HepG2 (cell line): ENCODE results near the gene THSD4. TPM values are rescaled to one million over a fixed set of nuclear protein-coding genes. Genes with fewer than 3 reads are reported as not detected.

ENCODE experiments used
- ATAC-seq: fragments of 200-7000 bp; cut with Tn5 transposase; 3 replicates; pipeline ENCODE4 v1.9.1; 2020; ENCODE audit warnings: mild to moderate bottlenecking, moderate library complexity
- BruUV-seq: library from RNA; stranded (reverse); fragments of 400-500 nt; replicated peaks from 2 replicates; lab custom pipeline; 2021; lab: Mats Ljungman, UMichigan
- CTCF ChIA-PET: fragments of 300-600 bp; formaldehyde crosslinking; extraction: SDS; loops from one replicate; lab custom pipeline; 2021; ENCODE audit warnings: low total read pairs, inconsistent platforms, low intra/inter-chr PET ratio; lab: Yijun Ruan, JAX
- POLR2A ChIA-PET: fragments of 350-600 bp; sonication (Branson Sonifier 250); formaldehyde crosslinking; loops from one replicate; lab custom pipeline; 2020; ENCODE audit warnings: antibody characterized with exemption, inconsistent platforms; lab: Yijun Ruan, JAX
- DNase-seq: peaks from one replicate; pipeline ENCODE4 v3.0.0-alpha.2; 2015; ENCODE audit warnings: low spot score
- FAIRE-seq: peaks from 3 replicates; lab custom pipeline; 2011; peaks lifted over from hg19 to GRCh38; lab: Jason Lieb, UNC
- H2AFZ ChIP-seq: one replicate; pipeline ENCODE4 v1.6.1; 2011; ENCODE audit warnings: low read length, inconsistent platforms
- H3K27ac ChIP-seq: fragments of 300-600 bp; 3 replicates; pipeline ENCODE4 v1.8.0; 2011; ENCODE audit warnings: mixed run types, mild to moderate bottlenecking, mixed read lengths, low read length, inconsistent platforms; ENCODE audit not compliant: insufficient read depth; ENCODE audit errors: extremely low read length
- H3K27me3 ChIP-seq, 2 experiments: fragments of 200-600 bp in 1 of 2; 2 replicates in 1 of 2; 3 replicates in 1 of 2; pipeline versions ENCODE4 v1.6.0 to v1.8.0; 2011; ENCODE audit warnings: low read length in 2 of 2, mild to moderate bottlenecking in 2 of 2, moderate library complexity in 2 of 2, inconsistent platforms in 1 of 2; ENCODE audit not compliant: insufficient read depth in 2 of 2, control insufficient read depth in 1 of 2
- H3K36me3 ChIP-seq, 2 experiments: fragments of 200-600 bp in 1 of 2; replicated peaks in 1 of 2; 2 replicates in 1 of 2; 3 replicates in 1 of 2; pipeline versions ENCODE4 v1.5.1 to v1.8.0; 2011; ENCODE audit warnings: low read length in 2 of 2, inconsistent platforms in 1 of 2; ENCODE audit not compliant: insufficient read depth in 2 of 2, control insufficient read depth in 1 of 2
- H3K4me1 ChIP-seq: 2 replicates; pipeline ENCODE4 v1.5.1; 2012; ENCODE audit warnings: low read length, inconsistent platforms; ENCODE audit not compliant: insufficient read depth
- H3K4me2 ChIP-seq: 2 replicates; pipeline ENCODE4 v1.6.0; 2011; ENCODE audit warnings: low read depth, low read length, inconsistent platforms
- H3K4me3 ChIP-seq, 3 experiments: fragments of 200-600 bp in 1 of 3; sonication (generic), shearing (Covaris generic) in 1 of 3; replicated peaks in 1 of 3; 2 replicates each; pipeline ENCODE4 v1.5.1; 2011 to 2016; ENCODE audit warnings: low read length in 3 of 3, inconsistent platforms in 2 of 3, low read depth in 2 of 3, mild to moderate bottlenecking in 2 of 3, control low read depth in 1 of 3, mixed read lengths in 1 of 3; ENCODE audit not compliant: insufficient read depth in 1 of 3
- H3K79me2 ChIP-seq: one replicate; pipeline ENCODE4 v1.6.1; 2011; ENCODE audit warnings: low read length, inconsistent platforms; ENCODE audit not compliant: insufficient read depth
- H3K9ac ChIP-seq: 2 replicates; pipeline ENCODE4 v1.6.0; 2011; ENCODE audit warnings: mild to moderate bottlenecking, low read depth, low read length, inconsistent platforms; ENCODE audit not compliant: insufficient read depth
- H3K9me3 ChIP-seq: 2 replicates; pipeline ENCODE4 v1.5.1; 2012; ENCODE audit warnings: mild to moderate bottlenecking, low read length
- H4K20me1 ChIP-seq: 2 replicates; pipeline ENCODE4 v1.6.0; 2011; ENCODE audit warnings: inconsistent platforms, mild to moderate bottlenecking, low read length, moderate library complexity; ENCODE audit not compliant: insufficient read depth
- AGO1 ChIP-seq: fragments of 200-400 bp; formaldehyde crosslinking; IDR thresholded peaks from 2 replicates; pipeline ENCODE4 v1.6.1; 2017; ENCODE audit warnings: mild to moderate bottlenecking, low read depth, low read length, moderate library complexity; ENCODE audit not compliant: poor library complexity, severe bottlenecking
- CAMTA2 ChIP-seq: sonication (generic); formaldehyde crosslinking; IDR thresholded peaks from 2 replicates; pipeline ENCODE4 v1.4.0; 2020; ENCODE audit warnings: mild to moderate bottlenecking, missing genetic modification reagents, borderline replicate concordance
- GABPA ChIP-seq, 2 experiments: IDR thresholded peaks; 2 replicates each; pipeline ENCODE4 v1.6.1; 2011 to 2016; ENCODE audit warnings: low read depth in 2 of 2, low read length in 1 of 2, missing biosample characterization in 1 of 2, missing genetic modification characterization in 1 of 2
- KDM1A ChIP-seq: IDR thresholded peaks from 2 replicates; pipeline ENCODE4 v1.6.1; 2016; ENCODE audit warnings: missing compliant biosample characterization
- KMT2A ChIP-seq: sonication (generic); formaldehyde crosslinking; IDR thresholded peaks from 2 replicates; pipeline ENCODE4 v1.4.0; 2020; ENCODE audit warnings: missing genetic modification reagents
- MLLT10 ChIP-seq: sonication (generic); formaldehyde crosslinking; IDR thresholded peaks from 2 replicates; pipeline ENCODE4 v1.4.0; 2020; ENCODE audit warnings: missing genetic modification reagents
- PHF8 ChIP-seq: sonication (generic); formaldehyde crosslinking; IDR thresholded peaks from 2 replicates; pipeline ENCODE4 v1.5.0; 2020; ENCODE audit warnings: missing genetic modification reagents
- RARG ChIP-seq: sonication (generic); formaldehyde crosslinking; IDR thresholded peaks from 2 replicates; pipeline ENCODE4 v1.4.0; 2020; ENCODE audit warnings: low read depth, mild to moderate bottlenecking, missing genetic modification reagents
- ZFP1 ChIP-seq: IDR thresholded peaks from 2 replicates; pipeline ENCODE4 v1.6.1; 2016
- ZNF121 ChIP-seq: sonication (generic); formaldehyde crosslinking; IDR thresholded peaks from 2 replicates; pipeline ENCODE4 v1.5.0; 2020; ENCODE audit warnings: mild to moderate bottlenecking, missing genetic modification reagents
- ZNF331 ChIP-seq: sonication (generic); formaldehyde crosslinking; IDR thresholded peaks from 2 replicates; pipeline ENCODE4 v1.4.0; 2020; ENCODE audit warnings: missing genetic modification reagents
- ZNF570 ChIP-seq: sonication (generic); formaldehyde crosslinking; IDR thresholded peaks from 2 replicates; pipeline ENCODE4 v1.4.0; 2020; ENCODE audit warnings: mild to moderate bottlenecking, missing genetic modification reagents, borderline replicate concordance
- ZNF572 ChIP-seq: sonication (generic); formaldehyde crosslinking; IDR thresholded peaks from 2 replicates; pipeline ENCODE4 v1.5.1; 2020; ENCODE audit warnings: mild to moderate bottlenecking, missing genetic modification reagents
- ZNF713 ChIP-seq: sonication (generic); formaldehyde crosslinking; IDR thresholded peaks from 2 replicates; pipeline ENCODE4 v1.4.0; 2020; ENCODE audit warnings: mild to moderate bottlenecking, missing genetic modification reagents
- ZNF792 ChIP-seq: IDR thresholded peaks from 2 replicates; pipeline ENCODE4 v1.6.1; 2016
- ZNF879 ChIP-seq: sonication (generic); formaldehyde crosslinking; IDR thresholded peaks from 2 replicates; pipeline ENCODE4 v1.8.1; 2023; ENCODE audit warnings: missing genetic modification reagents
- WGBS: methylation state at CpG from one replicate; pipeline ENCODE4 v1.1.6; 2017; ENCODE audit warnings: low lambda C conversion rate; 5-methylcytosine and 5-hydroxymethylcytosine counted together
- in situ Hi-C: cut with HindIII; loops from 2 replicates; pipeline ENCODE4 v1.10.0; 2017; ENCODE audit warnings: low pct_unique_long_range_greater_than_20kb; ENCODE audit not compliant: extremely low pct_ligation_motif_present
- intact Hi-C: fragments of 100-400 bp; cut with micrococcal nuclease; formaldehyde crosslinking; loops from one replicate; pipeline ENCODE4 v1.10.0; 2022; ENCODE audit not compliant: unreplicated experiment
- polyA plus RNA-seq, 8 experiments: library from polyadenylated mRNA; depleted of rRNA in 3 of 8; stranded (reverse) in 7 of 8; unstranded in 1 of 8; fragments of >200 nt; fragmentation: Illumina TruSeq in 4 of 8; extraction: Trizol in 4 of 8; gene quantifications; 2 replicates each; pipeline versions ENCODE4 v1.2.1 to v1.2.3, GENCODE V29; 2011 to 2016; ENCODE audit warnings: low read depth in 4 of 8, missing spikeins in 1 of 8, mixed read lengths in 1 of 8; ENCODE audit not compliant: insufficient read depth in 1 of 8
- total RNA-seq, 5 experiments: library from RNA; depleted of rRNA; stranded (reverse); fragments of >200 nt; fragmentation: Illumina TruSeq; extraction: Trizol; gene quantifications; 2 replicates each; pipeline ENCODE4 v1.2.3, GENCODE V29; 2016; ENCODE audit warnings: low read depth in 1 of 5
- TF ChIP-seq, protein P1 (sequence below): fragments of 450-650 bp; IDR thresholded peaks from 2 replicates; pipeline ENCODE4 v1.6.1; 2016
- TF ChIP-seq, protein P2 (sequence below): fragments of 450-650 bp; IDR thresholded peaks from 2 replicates; pipeline ENCODE4 v1.6.1; 2017

Gene THSD4
- total and polyA plus RNA-seq, 2 of the 13 experiments (the other 11 are each of a cell fraction or from before 2014, with no cell fraction given), result 0.07 to 0.21 TPM

DNA sequence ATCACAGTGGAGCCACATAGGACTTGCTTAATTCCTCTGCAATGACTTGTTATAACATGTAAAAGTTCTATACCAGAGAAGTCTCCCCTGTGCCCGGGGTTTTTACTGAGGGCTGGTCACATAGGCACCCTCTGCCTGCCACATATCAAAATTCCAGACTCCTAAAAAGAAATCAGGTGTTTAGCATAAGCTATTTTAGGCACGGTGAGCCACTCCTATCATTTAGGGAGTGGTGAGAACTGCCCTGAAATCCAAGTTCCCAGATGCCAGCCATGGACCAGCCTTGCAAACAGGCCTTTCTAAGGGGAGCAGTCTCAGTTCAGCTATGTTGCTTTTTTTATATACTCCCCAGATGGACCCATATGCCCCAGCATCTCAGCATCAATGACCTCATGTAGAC is 130.3 kb downstream of the THSD4 start:
- no peak for ATAC-seq
- ChIA-PET CTCF (no interaction called here), POLR2A (no interaction called here)
- TF ChIP-seq ZNF121 (no peak), ZNF570 (no peak), KMT2A (CRISPR knock-in tag) (no peak), ZNF879 (CRISPR knock-in tag) (no peak), ZNF572 (CRISPR knock-in tag) (no peak), ZNF331 (CRISPR knock-in tag) (no peak), PHF8 (CRISPR knock-in tag) (no peak), RARG (no peak), ZNF713 (CRISPR knock-in tag) (no peak), GABPA (IDR thresholded peaks at IDR 0.05; ENCODE audit: low read depth, low read length) (no peak), GABPA (CRISPR knock-in tag; IDR thresholded peaks at IDR 0.05; ENCODE audit: low read depth) (no peak), AGO1 (no peak), CAMTA2 (CRISPR knock-in tag) (no peak), KDM1A (no peak), MLLT10 (CRISPR knock-in tag) (no peak), ZFP1 (CRISPR knock-in tag) (no peak), ZNF792 (CRISPR knock-in tag) (no peak)
- TF ChIP-seq, protein P1, sequence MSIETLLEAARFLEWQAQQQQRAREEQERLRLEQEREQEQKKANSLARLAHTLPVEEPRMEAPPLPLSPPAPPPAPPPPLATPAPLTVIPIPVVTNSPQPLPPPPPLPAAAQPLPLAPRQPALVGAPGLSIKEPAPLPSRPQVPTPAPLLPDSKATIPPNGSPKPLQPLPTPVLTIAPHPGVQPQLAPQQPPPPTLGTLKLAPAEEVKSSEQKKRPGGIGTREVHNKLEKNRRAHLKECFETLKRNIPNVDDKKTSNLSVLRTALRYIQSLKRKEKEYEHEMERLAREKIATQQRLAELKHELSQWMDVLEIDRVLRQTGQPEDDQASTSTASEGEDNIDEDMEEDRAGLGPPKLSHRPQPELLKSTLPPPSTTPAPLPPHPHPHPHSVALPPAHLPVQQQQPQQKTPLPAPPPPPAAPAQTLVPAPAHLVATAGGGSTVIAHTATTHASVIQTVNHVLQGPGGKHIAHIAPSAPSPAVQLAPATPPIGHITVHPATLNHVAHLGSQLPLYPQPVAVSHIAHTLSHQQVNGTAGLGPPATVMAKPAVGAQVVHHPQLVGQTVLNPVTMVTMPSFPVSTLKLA, result no peak
- TF ChIP-seq, protein P2, sequence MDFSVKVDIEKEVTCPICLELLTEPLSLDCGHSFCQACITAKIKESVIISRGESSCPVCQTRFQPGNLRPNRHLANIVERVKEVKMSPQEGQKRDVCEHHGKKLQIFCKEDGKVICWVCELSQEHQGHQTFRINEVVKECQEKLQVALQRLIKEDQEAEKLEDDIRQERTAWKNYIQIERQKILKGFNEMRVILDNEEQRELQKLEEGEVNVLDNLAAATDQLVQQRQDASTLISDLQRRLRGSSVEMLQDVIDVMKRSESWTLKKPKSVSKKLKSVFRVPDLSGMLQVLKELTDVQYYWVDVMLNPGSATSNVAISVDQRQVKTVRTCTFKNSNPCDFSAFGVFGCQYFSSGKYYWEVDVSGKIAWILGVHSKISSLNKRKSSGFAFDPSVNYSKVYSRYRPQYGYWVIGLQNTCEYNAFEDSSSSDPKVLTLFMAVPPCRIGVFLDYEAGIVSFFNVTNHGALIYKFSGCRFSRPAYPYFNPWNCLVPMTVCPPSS, result no peak
- 0% methylated on average over 2 of the region's 2 CpGs for WGBS
- no peak overlapping the region for H3K9ac ChIP-seq
- no peaks in the 10 kb centered on the region for H3K36me3 ChIP-seq
- H3K4me3 ChIP-seq, result no peak overlapping the region
- H3K27ac ChIP-seq, result no peak overlapping the region
- in situ Hi-C loops (no loop called here), intact Hi-C loops (no loop called here)
- H3K4me1 ChIP-seq, result no peaks in the 10 kb centered on the region
- no TSS peak for BruUV-seq
- H4K20me1 ChIP-seq, result no peaks in the 10 kb centered on the region
- no peaks in the 10 kb centered on the region for H3K79me2 ChIP-seq
- H2AFZ ChIP-seq, result no peak overlapping the region
- FAIRE-seq, result no peak
- DNase-seq, result no peak
- no peak overlapping the region for H3K4me2 ChIP-seq
- no peaks in the 10 kb centered on the region for H3K9me3 ChIP-seq
- H3K27me3 ChIP-seq, result no peaks in the 10 kb centered on the region
